Measurements from ENCODE around the gene EEF1A1.
"Not testable (repeated sequence)": the region's sequence is repeated elsewhere in the genome, so short reads cannot be mapped to it uniquely, and the experiment has no call there.

- TF ChIP-seq ISL1, ZFP30 (CRISPR knock-in tag; IDR thresholded peaks at IDR 0.05): not testable (repeated sequence)
Observed at GRCh38 chr6:73518982-73519881, 1.6 kb downstream of the EEF1A1 start.
